ENCODE results near the gene ZYX.

ZYX gene

DNA sequence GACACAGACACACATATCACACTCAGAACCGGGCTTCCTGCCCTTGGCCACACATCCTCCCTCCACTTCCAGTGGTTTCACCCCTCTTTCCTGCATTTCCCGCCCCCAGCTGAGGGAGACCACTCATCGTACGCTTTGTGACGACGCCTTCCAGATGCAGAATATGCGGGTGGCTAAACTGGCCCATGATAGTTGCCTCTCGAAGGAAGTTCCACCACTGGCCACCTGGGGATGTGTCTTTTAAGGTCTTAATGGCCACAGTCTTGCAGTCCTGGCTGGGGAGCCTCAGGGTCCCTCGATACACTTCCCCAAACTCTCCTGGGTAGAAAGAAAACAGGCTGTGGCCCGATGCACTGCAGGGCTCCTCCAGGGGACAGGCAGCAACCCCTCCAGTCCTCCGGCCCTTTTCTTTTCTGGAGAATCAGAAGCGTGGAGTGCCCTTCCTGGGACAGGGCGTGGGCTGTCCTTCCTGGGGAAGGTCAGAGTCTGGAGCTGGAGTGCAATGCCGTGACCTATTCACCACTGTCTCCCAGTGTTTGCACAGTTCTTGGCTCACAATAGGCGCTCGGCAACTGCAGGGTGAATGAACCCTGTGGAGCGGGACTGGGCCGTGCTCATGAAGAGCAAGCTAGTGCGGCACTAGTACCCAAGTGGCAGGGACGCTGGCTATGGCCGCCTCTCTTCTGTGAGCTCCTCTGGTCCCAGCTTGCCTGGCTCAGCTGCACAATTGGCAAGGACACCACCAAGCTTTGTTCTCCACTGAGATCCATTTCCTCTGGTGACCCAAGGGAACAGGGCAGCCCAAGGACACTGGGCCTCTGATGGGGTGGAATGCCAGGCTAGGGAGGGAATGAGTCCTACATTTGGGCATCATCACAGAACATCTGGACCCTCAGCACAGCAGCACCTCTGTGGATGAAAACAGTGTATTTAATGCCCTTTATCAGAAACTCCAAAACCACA is 14.3 kb downstream of the ZYX start:
- no peak for DNase-seq (ENCODE audit: low read depth)
- peak; percentile 46 for TF ChIP-seq CTCF (conservative IDR thresholded peaks at IDR 0.05; ENCODE audit: low read depth, low read length)
- no peak overlapping the region for H3K4me3 ChIP-seq (ENCODE audit: low read depth, low read length)

DNA sequence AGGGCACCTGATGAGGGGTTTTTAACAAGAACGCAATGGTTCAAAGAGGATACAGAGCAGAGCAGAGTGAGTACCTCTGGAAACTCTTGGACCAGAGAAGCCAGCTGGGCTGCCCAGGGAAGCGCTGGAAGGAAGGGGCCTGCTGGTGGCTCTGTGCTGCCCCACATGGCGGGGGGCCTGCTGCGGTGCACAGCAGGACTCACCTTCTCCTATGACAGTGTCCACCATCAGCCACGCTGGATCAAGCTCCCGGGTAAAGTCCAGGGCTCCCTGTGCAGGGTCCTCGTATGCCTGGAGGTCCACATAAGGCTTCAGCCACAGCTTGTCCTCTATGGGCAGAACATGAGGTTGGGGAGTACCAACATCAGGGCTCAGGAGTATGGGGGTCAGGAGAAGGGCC is 15.0 kb downstream of the ZYX start:
- TF ChIP-seq CTCF (conservative IDR thresholded peaks at IDR 0.05; ENCODE audit: low read depth, low read length) = no peak

DNA sequence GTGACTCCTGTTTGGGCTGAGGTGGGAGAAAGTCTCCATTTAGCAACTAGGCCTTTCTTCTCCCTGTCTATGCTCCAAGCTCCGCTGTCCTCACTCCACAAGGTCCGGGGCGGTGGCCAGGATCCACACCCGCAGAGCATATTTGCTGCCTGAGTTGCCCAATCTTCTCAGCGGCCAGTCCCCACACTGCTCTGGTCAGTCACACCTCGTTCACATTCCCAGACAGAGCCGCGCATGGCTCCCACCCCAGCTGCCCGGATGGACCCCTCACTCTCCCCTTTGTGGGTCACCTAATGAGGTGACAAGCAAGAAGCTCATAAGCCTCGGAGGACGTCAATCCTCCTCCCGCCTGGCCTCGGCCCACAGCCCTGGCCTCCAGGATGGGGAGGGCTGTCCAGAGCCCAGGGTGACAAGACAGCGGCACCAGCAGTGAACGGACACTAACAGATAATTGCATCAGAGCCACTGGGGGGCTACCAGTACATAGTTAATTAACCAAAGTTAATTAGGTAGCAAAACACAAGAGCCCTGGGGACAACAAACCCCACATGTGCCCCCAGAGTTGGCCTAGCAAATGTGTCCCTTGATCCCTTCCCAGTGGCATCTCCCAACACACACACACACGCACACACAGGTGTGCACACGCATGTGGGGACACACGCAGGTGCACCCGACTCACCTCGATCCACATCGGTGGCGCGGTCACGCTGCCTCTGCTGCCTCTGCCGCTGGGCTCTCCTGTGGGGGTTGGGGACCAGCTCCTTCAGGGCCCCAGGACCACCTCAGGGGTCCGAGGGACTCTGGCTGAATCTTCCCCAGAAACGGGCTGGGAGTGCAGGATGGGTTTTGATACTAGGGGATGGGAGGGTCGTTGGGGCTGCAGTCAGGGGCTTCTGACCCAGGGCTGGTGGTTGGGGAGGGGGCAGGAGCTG is 15.7 kb downstream of the ZYX start:
- TF ChIP-seq CTCF (conservative IDR thresholded peaks at IDR 0.05; ENCODE audit: low read depth, low read length) = no peak
- no peak for DNase-seq (ENCODE audit: low read depth)
- no peak overlapping the region for H3K4me3 ChIP-seq (ENCODE audit: low read depth, low read length)

More for the DNA sequence above, 15.0 kb downstream of the ZYX start:
- no peak overlapping the region for H3K4me3 ChIP-seq (ENCODE audit: low read depth, low read length)
- DNase-seq (ENCODE audit: low read depth) = no peak

GRCh38 chr7:143397710-143398530 is 16.8 kb downstream of the ZYX start:
- no peak overlapping the region for H3K4me3 ChIP-seq (ENCODE audit: low read depth, low read length)
- TF ChIP-seq CTCF (conservative IDR thresholded peaks at IDR 0.05; ENCODE audit: low read depth, low read length) = no peak
- DNase-seq (ENCODE audit: low read depth) = no peak

GRCh38 chr7:143398616-143399015 is 17.5 kb downstream of the ZYX start:
- H3K4me3 ChIP-seq (ENCODE audit: low read depth, low read length) = no peak overlapping the region
- no peak for TF ChIP-seq CTCF (conservative IDR thresholded peaks at IDR 0.05; ENCODE audit: low read depth, low read length)
- no peak for DNase-seq (ENCODE audit: low read depth)

- no peak for TF ChIP-seq CTCF (conservative IDR thresholded peaks at IDR 0.05; ENCODE audit: low read depth, low read length)
- no peak for DNase-seq (ENCODE audit: low read depth)
- no peak overlapping the region for H3K4me3 ChIP-seq (ENCODE audit: low read depth, low read length)
These were observed 18.0 kb downstream of the ZYX start for GRCh38 chr7:143399151-143399550.
